Transverse colon (tissue), 4 donors: Measurements from ENCODE around the gene AFG1L. TPM values are rescaled to one million over a fixed set of nuclear protein-coding genes. Genes with fewer than 3 reads are reported as not detected.
A peak's percentile ranks its signal among the peaks of the same experiment; 100 is the strongest.
"Not testable (repeated sequence)": the region's sequence is repeated elsewhere in the genome, so short reads cannot be mapped to it uniquely, and the experiment has no call there.

Experiments used
- DNase-seq: peaks from one replicate; pipeline ENCODE4 v3.0.0-alpha.2; 2019
- H3K27ac ChIP-seq, 4 donors: fragments of 200-600 bp; sonication (generic); 2 replicates each; pipeline ENCODE4 v1.5.1; 2016 to 2018; ENCODE audit warnings: inconsistent platforms in 4 of 4
- H3K27me3 ChIP-seq: fragments of 200-600 bp; sonication (generic); 2 replicates; pipeline ENCODE4 v1.5.1; 2017; ENCODE audit warnings: inconsistent platforms
- H3K36me3 ChIP-seq, 4 donors: fragments of 200-600 bp; sonication (generic); 2 replicates each; pipeline ENCODE4 v1.5.1; 2017 to 2019; ENCODE audit warnings: inconsistent platforms in 4 of 4
- H3K4me1 ChIP-seq, 4 donors: fragments of 200-600 bp; sonication (generic); 2 replicates each; pipeline ENCODE4 v1.5.1; 2017 to 2020; ENCODE audit warnings: inconsistent platforms in 4 of 4
- H3K4me3 ChIP-seq, 4 donors: fragments of 200-600 bp; sonication (generic); 1 replicate in 1 of 4; 2 replicates in 3 of 4; pipeline versions ENCODE4 v1.5.1 to v1.6.1; 2017 to 2019; ENCODE audit warnings: inconsistent platforms in 4 of 4
- H3K9me3 ChIP-seq, 2 donors: fragments of 200-600 bp; sonication (generic); 2 replicates each; pipeline ENCODE4 v1.5.1; 2017 to 2019; ENCODE audit warnings: inconsistent platforms in 2 of 2
- CTCF ChIP-seq, 5 experiments: fragments of 200-600 bp in 3 of 5; fragments of 450-650 bp in 2 of 5; sonication (generic) in 3 of 5; IDR thresholded peaks; 1 replicate in 2 of 5; 2 replicates in 3 of 5; pipeline ENCODE4 v1.5.1; 2016 to 2017; ENCODE audit warnings: antibody characterized with exemption in 5 of 5, inconsistent platforms in 3 of 5, mild to moderate bottlenecking in 2 of 5, moderate library complexity in 1 of 5
- EP300 ChIP-seq: sonication (generic); formaldehyde crosslinking; IDR thresholded peaks from one replicate; pipeline ENCODE4 v1.6.1; 2017; ENCODE audit warnings: antibody characterized with exemption, low read depth
- POLR2A ChIP-seq: fragments of 450-650 bp; IDR thresholded peaks from one replicate; pipeline ENCODE4 v1.6.1; 2016; ENCODE audit warnings: antibody characterized with exemption, mild to moderate bottlenecking, moderate library complexity
- POLR2AphosphoS5 ChIP-seq, 3 donors: sonication (generic); formaldehyde crosslinking; IDR thresholded peaks; one replicate each; pipeline ENCODE4 v1.6.1; 2016; ENCODE audit warnings: antibody characterized with exemption in 3 of 3
- WGBS, 2 donors: methylation state at CpG; one replicate each; pipeline ENCODE4 v1.1.5; 2018; ENCODE audit warnings: low coverage in 1 of 2; 5-methylcytosine and 5-hydroxymethylcytosine counted together
- in situ Hi-C, 4 donors: fragments of 200-750 bp; cut with MboI; loops; one replicate each; pipeline versions ENCODE4 v1.15.0 to v1.15.1; 2017; ENCODE audit warnings: low sequenced_read_pairs in 3 of 4, low pct_ligation_motif_present in 1 of 4, low pct_unique_long_range_greater_than_20kb in 1 of 4
- intact Hi-C: fragments of 100-400 bp; cut with DNase I; formaldehyde crosslinking; loops from one replicate; pipeline ENCODE4 v1.15.1; 2023; ENCODE audit warnings: low total_unique reads
- total RNA-seq, 4 donors: library from RNA; depleted of rRNA; stranded (reverse); fragments of >200 nt; gene quantifications; one replicate each; pipeline ENCODE4 v1.1.0, GENCODE V29; 2016

Gene AFG1L
- total RNA-seq, 4 donors from 2014 or later: 2.2 to 22.5 (median 5.5) TPM

DNA sequence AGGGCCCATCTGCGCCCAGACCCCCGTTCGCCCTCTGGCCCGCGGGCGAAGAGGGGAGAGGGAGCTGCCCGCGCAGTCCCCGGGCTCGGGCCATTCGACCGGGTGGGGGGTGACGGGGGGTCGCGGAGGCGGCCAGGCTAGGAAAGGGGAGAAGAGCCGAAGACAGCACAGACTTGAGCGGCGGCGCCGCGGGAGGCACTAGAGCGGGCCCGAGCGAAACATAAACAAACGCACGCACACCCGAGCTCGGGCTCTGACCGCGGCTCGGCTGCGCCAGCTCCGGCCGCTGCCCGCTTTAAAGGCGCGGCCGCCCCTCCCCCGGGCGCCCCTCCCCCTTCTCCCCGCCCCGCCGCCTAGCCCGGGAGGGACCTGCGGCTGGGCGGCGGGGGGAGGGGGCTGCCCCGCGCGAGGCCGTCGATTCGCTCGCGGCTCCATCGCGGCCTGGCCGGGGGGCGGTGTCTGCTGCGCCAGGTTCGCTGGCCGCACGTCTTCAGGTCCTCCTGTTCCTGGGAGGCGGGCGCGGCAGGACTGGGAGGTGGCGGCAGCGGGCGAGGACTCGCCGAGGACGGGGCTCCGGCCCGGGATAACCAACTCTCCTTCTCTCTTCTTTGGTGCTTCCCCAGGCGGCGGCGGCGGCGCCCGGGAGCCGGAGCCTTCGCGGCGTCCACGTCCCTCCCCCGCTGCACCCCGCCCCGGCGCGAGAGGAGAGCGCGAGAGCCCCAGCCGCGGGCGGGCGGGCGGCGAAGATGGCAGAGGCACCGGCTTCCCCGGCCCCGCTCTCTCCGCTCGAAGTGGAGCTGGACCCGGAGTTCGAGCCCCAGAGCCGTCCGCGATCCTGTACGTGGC is 265.8 kb downstream of the AFG1L start, which contains the start of gene FOXO3:
TSS of gene FOXO3 (plus strand) at position 455 of the 846 bp plus-strand sequence. CDS start at position 747, 292 bp downstream.
- peaks cover 17 to 54% (median 44%) of the 10 kb centered on the region in 4 donors for H3K4me1 ChIP-seq
- 0% methylated on average over 37 of the region's 110 CpGs; no CpG with 5 or more reads in 1 of the 2 donors for WGBS, 2 donors
- peak within 1 kb of the TSS; percentile 98 to 100 (median 99) for H3K27ac ChIP-seq
- intact Hi-C loops: loop anchor here (2.0 kb wide), 1 partner anchor 28 kb away; no protein-coding TSS in a partner anchor
- peak; percentile 95 for DNase-seq
- H3K36me3 ChIP-seq: no peaks in the 10 kb centered on the region
- in situ Hi-C loops: loop anchor here in 1 of 4 donors (25.0 kb wide), 1 partner anchor 102 kb away; no protein-coding TSS in a partner anchor
- TF ChIP-seq POLR2AphosphoS5 (IDR thresholded peaks at IDR 0.05): peak; percentile 92 to 98 (median 97)
- TF ChIP-seq POLR2A: peak; percentile 97
- TF ChIP-seq CTCF (IDR thresholded peaks at IDR 0.05): peak in 1 of 5 experiments; percentile 21
- no peak for TF ChIP-seq EP300
- H3K27me3 ChIP-seq: no peaks in the 10 kb centered on the region
- no peaks in the 10 kb centered on the region for H3K9me3 ChIP-seq
- peak within 1 kb of the TSS; percentile 72 to 97 (median 86) for H3K4me3 ChIP-seq

- intact Hi-C loops (loop anchor here (2.0 kb wide), 1 partner anchor 28 kb away; no protein-coding TSS in a partner anchor), in situ Hi-C loops (loop anchor here in 1 of 4 donors (25.0 kb wide), 1 partner anchor 101 kb away; no protein-coding TSS in a partner anchor)
- peaks cover 16 to 54% (median 43%) of the 10 kb centered on the region in 4 donors for H3K4me1 ChIP-seq
- H3K4me3 ChIP-seq: peak overlapping the region; percentile 58 to 97 (median 75)
- no CpG with 5 or more reads among the region's 40 CpGs for WGBS, 2 donors
- not testable (repeated sequence) for H3K36me3 ChIP-seq, H3K27me3 ChIP-seq, DNase-seq, H3K9me3 ChIP-seq
- peak overlapping the region; percentile 98 to 100 (median 99) for H3K27ac ChIP-seq
Observed at GRCh38 chr6:108561309-108561647, 266.4 kb downstream of the AFG1L start.

- no peaks in the 10 kb centered on the region for H3K9me3 ChIP-seq
- peak in 1 of 3 donors; percentile 17 for TF ChIP-seq POLR2AphosphoS5 (IDR thresholded peaks at IDR 0.05)
- TF ChIP-seq POLR2A: no peak
- TF ChIP-seq EP300: no peak
- H3K27me3 ChIP-seq: no peaks in the 10 kb centered on the region
- no peaks in the 10 kb centered on the region for H3K36me3 ChIP-seq
- peaks cover 20 to 54% (median 43%) of the 10 kb centered on the region in 4 donors for H3K4me1 ChIP-seq
- peak overlapping the region; percentile 98 to 100 (median 99) for H3K27ac ChIP-seq
- intact Hi-C loops (loop anchor here (2.0 kb wide), 1 partner anchor 27 kb away; no protein-coding TSS in a partner anchor), in situ Hi-C loops (loop anchor here in 1 of 4 donors (25.0 kb wide), 1 partner anchor 100 kb away; no protein-coding TSS in a partner anchor)
- DNase-seq: peak; percentile 27
- 32% methylated on average over 45 of the region's 46 CpGs; no CpG with 5 or more reads in 1 of the 2 donors for WGBS, 2 donors
- H3K4me3 ChIP-seq: peak overlapping the region; percentile 72 to 97 (median 82)
Observed at GRCh38 chr6:108561742-108562502, 267.1 kb downstream of the AFG1L start.

DNA sequence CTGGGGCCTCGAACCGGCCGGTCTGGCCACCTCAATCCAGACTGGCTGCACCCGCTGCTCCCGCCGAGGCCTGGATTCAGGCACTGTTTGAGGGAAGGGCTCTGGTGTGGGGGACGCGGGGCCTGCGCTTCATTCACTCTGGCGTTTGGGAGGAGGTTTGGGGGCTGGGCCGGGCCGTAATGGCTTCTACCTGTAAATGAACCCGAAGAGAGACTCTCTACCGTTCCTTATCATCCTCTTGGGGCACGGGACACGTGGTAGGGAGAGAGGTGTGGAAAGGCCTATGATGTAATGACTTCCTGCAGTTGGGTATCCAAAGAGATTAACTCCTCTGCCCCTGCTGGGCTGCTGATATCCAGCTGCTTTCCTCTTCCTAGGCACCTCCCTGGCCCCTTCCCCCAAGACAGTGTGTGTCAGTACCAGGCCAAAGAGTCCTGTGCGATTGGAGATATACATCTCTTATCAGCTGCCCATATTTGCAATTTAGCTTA is 267.7 kb downstream of the AFG1L start:
- TF ChIP-seq EP300: no peak
- peak; percentile 50 for TF ChIP-seq POLR2A
- TF ChIP-seq POLR2AphosphoS5 (IDR thresholded peaks at IDR 0.05): peak; percentile 55 to 87 (median 79)
- peak in 2 of 5 experiments; percentile 9 to 31 for TF ChIP-seq CTCF (IDR thresholded peaks at IDR 0.05)
- Histone ChIP-seq H3K9me3 (no peaks in the 10 kb centered on the region), H3K27ac (peak overlapping the region; percentile 98 to 100 (median 99)), H3K36me3 (peaks cover 0 to 6% (median 0%) of the 10 kb centered on the region in 4 donors), H3K4me3 (peak overlapping the region; percentile 72 to 97 (median 82)), H3K27me3 (no peaks in the 10 kb centered on the region), H3K4me1 (peaks cover 26 to 54% (median 43%) of the 10 kb centered on the region in 4 donors)
- intact Hi-C loops: no loop called here
- in situ Hi-C loops: loop anchor here in 1 of 4 donors (25.0 kb wide), 1 partner anchor 100 kb away; no protein-coding TSS in a partner anchor
- WGBS, 2 donors: 11 to 17% methylated on average over 1 to 17 of the region's 17 CpGs
- DNase-seq: peak; percentile 65
